Head of caudate nucleus (tissue), 42 donors: ENCODE data around the gene NR1H3.
"Not testable (repeated sequence)": the region's sequence is repeated elsewhere in the genome, so short reads cannot be mapped to it uniquely, and the experiment has no call there.

Experiments used
- DNase-seq, 42 donors: peaks; one replicate each; pipeline versions ENCODE4 v3.0.0 to v3.0.0-alpha.2; 2020 to 2021; ENCODE audit warnings: mixed read lengths in 7 of 42
- intact Hi-C: fragments of 100-400 bp; cut with DNase I; formaldehyde crosslinking; loops from one replicate; pipeline ENCODE4 v1.15.0; 2022

Gene NR1H3

DNA sequence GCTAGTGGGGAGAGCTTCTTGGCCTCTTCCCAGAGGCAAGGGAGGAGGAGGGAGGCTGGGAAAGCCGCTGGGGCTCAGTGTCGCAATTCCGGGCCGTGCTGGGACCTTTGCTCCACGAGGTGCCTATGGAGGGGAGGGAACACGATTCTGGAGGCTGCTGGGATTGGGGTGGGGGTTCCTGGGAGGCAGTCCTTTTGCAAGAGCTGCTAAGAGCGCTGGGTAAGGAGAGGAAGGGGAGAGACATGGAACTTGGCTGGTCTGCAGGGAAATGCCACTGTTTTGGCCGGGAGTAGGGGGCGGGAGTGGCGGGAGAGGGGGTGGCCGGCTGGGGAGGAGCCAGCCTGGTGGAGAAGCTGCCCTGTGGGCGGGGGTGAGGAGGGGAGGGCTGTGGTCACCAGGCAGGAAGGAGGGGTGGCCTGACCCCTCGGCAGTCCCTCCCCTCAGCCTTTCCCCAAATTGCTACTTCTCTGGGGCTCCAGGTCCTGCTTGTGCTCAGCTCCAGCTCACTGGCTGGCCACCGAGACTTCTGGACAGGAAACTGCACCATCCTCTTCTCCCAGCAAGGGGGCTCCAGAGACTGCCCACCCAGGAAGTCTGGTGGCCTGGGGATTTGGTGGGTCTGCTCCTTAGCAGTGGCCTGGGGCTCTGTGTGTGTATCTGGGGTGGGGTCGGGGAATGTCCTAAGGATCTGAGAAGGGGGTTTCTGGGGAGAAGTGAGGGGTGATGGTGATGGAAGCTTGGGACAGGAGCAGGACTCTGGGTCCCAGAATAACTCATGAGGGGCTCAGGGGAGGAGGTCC is at the start of gene NR1H3:
TSS of gene NR1H3 (plus strand) at position 480 of the 800 bp plus-strand sequence. CDS start 1,221 bp downstream, outside the sequence.
- DNase-seq = peak in 28 of 42 donors; percentile 18 to 66 (median 38)
- intact Hi-C loops = no loop called here

DNA sequence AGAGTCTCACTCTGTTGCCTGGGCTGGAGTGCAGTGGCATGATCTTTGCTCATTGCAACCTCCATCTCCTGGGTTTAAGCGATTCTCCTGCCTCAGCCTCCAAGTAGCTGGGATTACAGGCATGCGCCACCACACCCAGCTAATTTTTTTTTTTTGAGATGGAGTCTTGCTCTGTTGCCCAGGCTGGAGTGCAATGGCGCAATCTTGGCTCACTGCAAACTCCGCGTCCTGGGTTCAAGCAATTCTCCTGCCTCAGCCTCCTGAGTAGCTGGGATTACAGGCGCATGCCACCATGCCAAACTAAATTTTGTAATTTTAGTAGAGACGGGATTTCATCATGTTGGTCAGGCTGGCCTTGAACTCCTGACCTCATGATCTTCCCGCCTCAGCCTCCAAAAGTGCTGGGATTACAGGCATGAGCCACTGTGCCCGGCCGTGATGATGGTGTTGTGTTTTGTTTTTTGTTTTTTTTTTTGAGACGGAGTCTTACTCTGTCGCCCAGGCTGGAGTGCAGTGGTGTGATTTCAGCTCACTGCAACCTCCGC is 49.7 kb upstream of the NR1H3 start:
- intact Hi-C loops, DNase-seq: not testable (repeated sequence)

DNA sequence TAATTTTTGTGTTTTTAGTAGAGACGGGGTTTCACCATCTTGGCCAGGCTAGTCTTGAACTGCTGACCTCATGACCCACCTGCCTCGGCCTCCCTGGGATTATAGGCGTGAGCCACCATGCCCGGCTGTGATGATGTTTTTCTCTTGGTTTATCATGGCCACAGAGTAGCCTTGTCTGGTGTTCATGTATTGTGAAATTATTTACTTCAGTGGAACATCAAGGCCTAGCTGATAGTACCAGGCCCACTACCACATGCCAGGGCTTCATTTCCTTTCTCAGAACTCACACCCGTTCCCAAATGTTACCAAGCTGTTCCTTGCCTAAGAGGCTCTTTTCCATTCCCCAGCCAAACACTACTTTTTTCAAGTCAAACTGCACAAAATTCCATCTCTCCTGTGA is 49.2 kb upstream of the NR1H3 start:
- intact Hi-C loops = no loop called here
- DNase-seq = no peak

DNA sequence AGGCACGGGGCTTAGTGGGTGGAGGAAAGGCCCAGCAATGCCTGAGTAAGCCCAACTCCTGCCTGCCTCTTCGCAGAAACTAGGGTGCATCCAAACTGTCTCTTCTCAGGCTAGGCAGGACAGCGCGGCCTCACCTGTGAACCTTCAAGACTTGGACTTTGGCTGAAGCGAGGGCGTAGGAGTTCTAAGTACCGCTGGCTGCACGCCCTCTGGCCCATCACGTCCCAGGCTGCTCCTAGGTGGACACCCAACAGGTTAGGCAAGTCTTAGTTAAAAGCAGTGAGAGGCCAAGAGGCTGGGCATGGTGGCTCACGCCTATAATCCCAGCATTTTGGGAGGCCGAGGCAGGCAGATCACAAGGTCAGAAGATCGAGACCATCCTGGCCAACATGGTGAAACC is 44.9 kb upstream of the NR1H3 start:
- no peak for DNase-seq
- intact Hi-C loops = no loop called here

DNA sequence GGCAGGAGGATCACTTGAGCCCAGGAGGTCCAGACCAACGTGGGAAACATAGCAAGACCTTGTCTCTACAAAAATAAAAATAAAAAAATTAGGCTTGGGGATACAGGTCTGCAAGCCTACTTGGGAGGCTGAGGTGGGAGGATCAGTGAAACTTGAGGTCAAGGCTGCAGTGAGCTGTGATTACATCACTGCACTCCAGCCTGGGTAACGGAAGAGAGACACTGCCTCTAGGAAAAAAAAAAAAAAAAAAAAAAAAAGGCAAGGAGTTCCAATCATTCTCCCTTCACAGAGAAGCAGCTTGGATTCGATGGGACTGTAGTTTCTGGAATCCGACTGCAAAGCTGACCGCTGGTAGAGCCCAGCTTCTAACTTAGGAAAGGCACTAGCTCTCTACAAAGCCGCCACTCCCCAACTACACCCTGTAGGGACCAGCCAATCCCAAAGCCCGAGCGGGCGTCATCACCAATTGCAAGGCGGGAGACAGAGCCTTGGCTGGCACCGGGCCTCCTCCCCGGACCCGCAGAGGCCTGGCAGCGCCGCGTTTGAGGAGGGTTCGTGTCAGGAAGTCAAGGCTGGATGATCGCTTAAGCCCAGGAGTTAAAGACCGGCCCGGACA is 43.7 kb upstream of the NR1H3 start:
- intact Hi-C loops = loop anchor here (2.0 kb wide), 2 partner anchors 29 to 37 kb away; partner anchors contain the start of gene ARFGAP2
- DNase-seq = peak; percentile 91 to 99 (median 97)

DNA sequence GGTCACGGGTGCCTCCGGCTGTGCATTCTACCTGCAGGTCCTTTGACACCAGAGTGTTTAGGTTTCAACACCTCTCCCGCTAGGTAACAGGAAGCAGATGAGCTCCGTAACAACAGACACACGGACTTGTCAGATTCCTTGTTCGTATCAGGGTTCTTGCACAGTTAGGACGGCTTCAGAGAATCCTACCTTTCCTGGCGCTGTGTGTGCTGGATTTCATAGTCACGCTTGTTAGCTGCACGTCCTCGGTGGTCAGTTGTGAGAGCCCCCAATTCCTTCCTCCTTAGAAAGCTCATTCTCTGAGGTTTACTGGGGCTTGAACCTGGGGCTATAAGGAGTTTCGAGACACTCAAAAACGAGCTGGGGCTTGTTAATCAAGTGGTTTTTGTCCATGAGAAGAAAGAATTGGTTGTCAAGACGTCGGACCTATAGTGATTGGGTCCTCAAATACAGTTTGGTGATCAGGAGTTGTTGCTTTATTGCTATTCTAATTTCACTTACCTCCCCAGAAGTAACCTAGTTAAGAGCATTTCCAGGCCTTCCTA is 42.4 kb upstream of the NR1H3 start:
- intact Hi-C loops = loop anchor here (2.0 kb wide), 2 partner anchors 31 to 39 kb away; partner anchors contain the start of gene ARFGAP2
- DNase-seq = no peak

DNA sequence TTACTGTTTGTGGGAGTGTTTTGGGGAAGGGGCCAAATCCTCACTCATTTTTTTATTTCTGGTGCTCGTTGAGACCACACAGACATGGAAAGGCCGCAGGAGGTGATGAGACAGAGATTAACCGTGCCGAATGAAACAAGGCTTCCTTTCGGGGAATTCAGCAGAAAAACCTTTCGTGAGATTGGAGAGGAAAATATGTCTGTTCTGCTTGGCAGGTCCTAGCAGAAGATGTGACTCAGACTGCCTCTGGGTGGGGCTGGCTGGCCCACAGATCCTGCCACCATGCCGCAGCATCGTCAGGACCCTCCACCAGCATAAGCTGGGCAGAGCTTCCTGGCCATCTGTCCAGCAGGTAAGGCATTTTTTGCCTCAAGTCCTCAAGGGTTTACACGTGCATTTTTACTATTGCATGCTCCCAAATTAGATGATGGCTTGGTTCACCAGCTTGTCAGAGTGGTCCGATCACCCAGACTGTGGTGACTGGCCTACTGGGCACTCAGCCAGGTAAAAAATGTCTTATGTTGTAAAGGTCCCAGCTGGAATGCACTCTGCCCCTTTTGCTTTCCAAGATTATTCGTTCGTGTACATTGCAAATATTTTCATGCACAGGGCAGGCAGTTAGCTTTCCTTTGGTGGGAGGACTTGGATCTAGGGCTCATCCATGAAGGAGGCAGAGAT is 41.5 kb upstream of the NR1H3 start:
- intact Hi-C loops = no loop called here
- DNase-seq = peak in 24 of 42 donors; percentile 6 to 77 (median 30)

DNA sequence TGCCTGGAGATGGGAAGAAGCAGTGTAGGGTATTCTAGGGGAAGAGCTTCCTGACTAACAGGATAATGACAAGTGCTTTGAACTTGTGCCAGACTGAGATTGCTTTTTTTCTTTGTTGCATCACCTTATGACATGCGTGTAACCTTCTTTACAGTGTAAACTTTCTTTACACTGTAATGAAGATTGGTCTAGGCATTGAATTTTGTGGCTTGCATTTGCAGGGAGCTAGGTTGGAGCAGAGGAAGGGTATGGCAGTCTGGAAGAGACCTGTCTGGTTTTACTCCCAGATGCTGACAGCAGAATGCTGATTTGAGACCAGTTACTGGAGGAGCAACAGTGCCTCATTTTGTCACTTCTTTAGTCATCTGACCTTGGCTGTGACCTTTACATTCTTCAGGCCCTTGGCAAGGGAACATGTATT is 37.4 kb upstream of the NR1H3 start:
- no peak for DNase-seq
- intact Hi-C loops = no loop called here

DNA sequence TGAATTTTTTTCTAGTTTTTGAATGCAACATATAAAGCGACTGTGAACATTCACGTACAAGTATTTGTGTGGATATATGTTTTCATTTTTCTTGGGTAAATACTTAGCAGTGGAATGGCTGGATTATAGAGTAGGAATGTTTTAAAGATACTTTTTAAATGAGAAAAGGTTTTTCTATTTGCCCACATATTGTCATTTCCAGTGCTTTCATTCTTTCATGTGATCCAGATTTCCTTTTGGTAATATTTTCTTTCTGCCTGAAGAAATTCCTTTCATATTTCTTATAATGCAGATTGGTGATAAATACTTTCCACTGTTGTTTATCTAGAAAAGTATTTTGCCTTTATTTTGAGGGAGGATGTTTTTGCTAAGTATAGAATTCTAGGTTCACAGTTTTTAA is 35.1 kb upstream of the NR1H3 start:
- no peak for DNase-seq
- intact Hi-C loops = no loop called here

DNA sequence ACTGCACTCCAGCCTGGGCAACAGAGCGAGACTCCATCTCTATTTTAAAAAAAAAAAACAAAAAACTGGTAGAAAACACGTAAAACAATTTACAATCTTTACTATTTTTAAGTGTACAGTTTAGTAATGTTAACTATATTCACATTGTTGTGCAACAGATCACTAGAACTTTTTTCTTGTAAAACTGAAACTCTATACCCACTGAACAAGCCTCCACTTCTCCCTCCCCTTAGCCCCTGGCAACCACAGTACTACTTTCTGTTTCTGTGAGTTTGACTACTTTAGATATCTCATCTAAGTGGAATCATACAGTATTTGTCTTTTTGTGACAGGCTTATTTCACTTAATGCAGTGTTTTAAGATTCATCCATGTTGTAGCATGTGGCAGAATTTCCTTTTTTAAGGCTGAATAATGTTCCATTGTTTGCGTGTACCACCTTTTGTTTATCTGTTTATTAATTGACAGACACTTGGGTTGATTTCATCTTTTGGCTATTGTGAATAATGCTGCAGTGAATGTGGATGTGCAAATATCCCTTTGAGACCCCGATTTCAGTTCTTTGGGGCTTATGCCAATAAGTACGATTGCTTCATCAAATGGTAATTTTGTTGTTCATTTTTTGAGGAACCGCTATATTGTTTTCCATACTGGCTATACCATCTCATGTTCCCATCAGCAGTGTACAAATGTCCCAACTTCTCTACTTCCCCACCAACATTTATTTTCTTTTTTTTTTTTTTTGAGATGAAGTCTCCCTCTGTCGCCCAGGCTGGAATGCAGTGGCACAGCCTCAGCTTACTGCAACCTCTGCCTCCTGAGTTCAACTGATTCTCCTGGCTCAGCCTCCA is 32.0 kb upstream of the NR1H3 start:
- intact Hi-C loops = no loop called here
- DNase-seq = no peak

DNA sequence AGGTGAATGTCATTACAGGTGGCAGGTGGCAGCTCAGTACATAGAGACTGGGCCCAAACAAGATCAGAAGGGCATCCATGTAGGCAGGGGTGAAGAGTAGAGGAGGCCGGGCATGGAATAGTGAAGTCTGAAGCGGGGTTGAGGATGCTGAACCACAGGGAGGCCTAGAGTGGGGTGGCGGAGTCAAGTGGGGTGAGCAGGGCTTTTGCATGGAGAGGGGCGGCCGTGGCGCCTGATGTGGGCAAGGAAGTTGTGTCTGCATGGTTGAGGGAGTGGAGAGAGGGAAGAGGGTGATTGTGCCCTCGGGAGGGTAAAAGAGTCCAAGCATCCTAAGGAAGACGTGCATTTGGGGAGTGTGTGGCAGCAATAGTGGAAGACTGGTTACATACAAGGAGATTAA is 28.6 kb upstream of the NR1H3 start:
- intact Hi-C loops = no loop called here
- no peak for DNase-seq

DNA sequence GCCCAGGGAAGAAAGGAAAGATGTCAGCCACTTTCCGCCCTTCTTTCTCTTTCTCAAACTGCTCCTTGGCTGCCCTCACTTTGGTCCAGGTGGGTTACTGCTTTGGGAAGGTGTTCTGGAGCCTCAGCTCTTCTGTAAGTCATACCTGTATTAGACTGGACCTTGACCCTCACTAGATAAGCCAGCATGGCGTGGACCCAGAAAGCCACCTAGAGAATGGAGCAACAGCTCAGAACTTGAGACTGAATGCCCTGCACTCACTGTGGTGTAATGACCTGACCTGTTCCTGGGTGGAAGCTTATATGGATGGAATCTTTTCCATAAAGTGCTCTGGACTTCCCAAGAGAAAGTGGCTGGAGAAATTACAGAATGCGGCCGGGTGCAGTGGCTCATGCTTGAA is 24.7 kb upstream of the NR1H3 start:
- intact Hi-C loops = no loop called here

DNA sequence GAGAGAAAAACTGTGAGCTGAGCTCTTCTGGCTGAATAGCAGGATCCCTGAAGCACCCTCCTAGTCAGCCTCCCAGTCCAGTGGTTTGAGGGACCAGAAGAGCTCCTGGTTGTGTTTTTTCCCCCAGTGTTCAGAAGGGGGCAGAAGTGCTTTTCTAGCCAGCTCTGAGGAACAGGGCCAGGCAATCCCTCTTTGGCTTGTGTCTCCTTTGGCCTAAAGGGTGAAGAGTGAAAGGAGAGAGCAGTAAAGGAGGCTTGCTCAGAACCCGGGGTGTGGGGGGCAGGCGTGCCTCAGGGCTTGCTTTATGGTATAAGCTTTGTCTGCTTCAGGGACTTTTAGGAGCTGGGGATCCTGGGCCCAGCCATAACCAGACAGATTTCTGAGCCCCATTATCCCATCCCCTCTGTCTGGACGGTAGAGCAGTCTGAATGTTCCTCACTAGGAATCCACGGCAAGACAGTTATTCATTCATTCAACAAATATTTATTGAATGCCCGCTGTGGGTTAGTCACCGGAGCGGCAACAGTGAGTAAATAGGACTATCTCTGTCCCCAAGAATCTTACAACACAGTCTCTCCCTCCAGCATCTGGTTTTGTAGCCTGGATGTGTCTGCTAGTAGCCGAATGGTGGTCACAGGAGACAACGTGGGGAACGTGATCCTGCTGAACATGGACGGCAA is 23.7 kb upstream of the NR1H3 start:
- intact Hi-C loops = no loop called here
- DNase-seq = peak in 12 of 42 donors; percentile 26 to 63 (median 35)

More for the DNA sequence above, 24.7 kb upstream of the NR1H3 start:
- DNase-seq = no peak

DNA sequence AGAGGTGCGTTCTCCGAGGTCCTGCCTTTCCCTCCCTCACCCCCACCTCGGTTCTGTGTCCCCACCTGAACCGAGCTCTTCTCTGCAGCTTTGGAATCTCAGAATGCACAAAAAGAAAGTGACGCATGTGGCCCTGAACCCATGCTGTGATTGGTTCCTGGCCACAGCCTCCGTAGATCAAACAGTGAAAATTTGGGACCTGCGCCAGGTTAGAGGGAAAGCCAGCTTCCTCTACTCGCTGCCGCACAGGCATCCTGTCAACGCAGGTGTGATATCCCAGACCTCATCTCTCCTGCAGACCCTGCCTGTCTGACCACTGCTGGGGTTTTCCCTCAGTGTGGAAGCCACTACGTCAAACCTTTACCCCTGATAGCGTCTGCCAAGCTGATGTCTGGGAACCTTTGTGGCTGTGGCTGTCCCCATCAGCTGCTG is 23.1 kb upstream of the NR1H3 start:
- intact Hi-C loops = no loop called here
- peak in 5 of 42 donors; percentile 23 to 45 (median 33) for DNase-seq

DNA sequence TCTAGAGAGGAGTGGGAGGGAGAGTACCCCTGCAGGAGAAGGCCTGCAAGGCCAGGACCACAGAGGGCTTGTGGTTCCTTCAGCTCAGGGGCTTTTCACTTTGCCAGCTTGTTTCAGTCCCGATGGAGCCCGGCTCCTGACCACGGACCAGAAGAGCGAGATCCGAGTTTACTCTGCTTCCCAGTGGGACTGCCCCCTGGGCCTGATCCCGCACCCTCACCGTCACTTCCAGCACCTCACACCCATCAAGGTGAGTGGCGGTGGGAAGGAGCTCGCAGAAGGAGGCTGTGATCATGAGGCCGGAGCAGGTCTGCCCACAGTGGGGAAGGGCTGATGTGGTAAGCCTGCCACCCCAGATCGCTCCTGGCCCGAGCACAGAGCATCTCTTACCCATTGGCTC is 22.6 kb upstream of the NR1H3 start:
- no peak for DNase-seq
- intact Hi-C loops = no loop called here

DNA sequence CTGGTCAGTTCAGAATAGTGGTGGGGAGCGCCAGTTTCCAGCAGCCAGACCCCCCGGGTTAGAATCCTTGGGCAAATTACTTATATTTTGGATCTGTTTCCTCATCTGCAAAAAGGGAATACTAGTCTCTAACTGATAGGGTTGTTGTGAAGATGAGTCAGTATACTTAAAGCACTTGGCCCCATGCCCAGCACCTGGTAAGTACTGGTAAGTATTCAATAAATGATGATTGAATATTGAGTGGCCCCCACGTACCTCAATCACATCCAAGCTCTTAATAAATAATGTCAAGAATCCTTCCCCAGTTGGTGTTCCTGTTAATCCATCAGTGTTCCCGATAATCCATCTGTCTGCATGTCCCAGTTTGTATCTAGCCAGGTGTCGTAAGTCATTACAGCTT is 21.3 kb upstream of the NR1H3 start:
- DNase-seq = no peak
- intact Hi-C loops = no loop called here

DNA sequence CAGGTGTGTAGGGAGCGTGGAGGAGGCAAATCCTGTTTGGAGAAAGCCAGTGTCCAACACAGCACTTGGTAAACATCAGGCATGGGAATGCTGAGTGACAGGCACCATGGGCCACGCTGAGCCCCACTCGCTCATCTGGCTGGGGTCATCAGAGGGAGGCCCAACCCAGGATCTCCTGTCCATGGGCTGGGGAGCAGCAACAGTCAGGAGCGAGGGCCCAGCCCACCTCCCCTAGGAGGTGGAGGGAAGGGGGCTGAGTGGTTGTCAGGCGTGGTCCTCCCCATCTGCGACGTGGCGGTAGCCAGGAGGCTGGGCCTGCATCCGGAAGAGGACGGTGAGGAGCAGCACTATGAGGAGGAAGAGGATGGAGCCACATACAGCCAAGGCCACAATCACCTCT is 17.9 kb upstream of the NR1H3 start:
- intact Hi-C loops = no loop called here
- no peak for DNase-seq

DNA sequence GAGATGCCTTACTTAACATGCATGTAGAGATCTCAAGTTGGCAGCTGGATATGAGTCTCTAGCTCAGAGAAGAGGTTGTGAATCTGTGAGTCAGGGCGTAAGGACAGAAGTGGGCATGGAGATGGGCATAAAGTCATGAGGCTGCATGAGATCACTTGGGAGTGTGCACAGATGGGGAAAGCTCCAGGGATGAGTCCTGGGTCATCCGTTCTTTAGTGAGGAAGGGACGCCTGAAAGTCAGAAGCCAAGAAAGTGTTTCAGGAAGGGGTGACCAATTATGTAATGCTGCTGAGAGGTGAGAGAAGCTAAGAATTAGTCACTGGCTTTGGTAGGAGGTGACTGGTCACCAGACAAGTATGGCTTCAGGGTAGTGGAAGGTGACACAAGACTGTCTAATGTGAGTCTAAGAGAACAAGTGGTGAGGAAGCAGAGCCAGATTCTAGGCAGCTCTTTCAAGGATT is 15.9 kb upstream of the NR1H3 start:
- intact Hi-C loops = no loop called here
- DNase-seq = no peak
